HG03135 (cell line): ENCODE data around the gene PAAF1.

Experiments
- ATAC-seq: cut with Tn5 transposase; IDR thresholded peaks from one replicate; pipeline ENCODE4 v1.9.1; 2021; ENCODE audit warnings: mild to moderate bottlenecking, moderate library complexity; ENCODE audit not compliant: unreplicated experiment

The PAAF1 gene

DNA sequence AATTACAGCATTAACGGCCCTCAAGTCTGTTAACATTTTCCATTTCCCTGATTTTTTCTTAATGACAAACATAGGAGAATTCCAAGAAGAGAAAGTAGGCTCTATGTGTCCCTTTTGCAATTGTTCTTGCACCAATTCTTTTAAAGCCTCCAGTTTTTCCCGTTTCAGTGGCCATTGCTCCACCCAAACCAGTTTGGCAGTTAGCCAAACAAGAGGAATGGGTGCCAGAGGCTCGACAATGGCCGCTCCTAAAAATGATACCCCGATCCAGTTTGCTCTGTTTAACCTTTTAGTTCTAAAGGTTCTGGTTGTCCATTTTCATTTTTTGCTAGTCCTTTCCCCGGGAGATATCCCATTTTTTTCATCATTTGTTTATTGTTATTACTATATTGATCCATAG is 67.3 kb downstream of the PAAF1 start:
- ATAC-seq: no peak

- ATAC-seq: no peak
Observed at GRCh38 chr11:73944901-73945300, 68.1 kb downstream of the PAAF1 start.

DNA sequence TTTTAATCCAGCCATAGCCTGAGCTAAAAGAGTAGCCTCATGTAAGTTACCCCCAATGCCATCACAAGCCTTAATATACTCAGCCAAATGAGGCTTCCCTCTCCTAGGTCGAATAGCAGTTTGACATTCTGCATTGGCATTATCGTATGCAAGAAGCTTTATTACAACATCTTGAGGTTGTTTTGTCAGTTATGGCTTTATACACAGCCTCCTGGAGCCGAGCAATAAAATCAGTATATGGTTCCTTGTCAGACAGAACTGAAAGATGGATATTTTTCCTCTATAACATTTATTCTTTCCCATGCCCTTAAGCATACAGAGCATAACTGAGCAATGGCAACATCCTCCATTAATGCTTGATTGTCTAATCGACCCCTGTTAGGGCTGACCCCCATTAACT is 68.6 kb downstream of the PAAF1 start:
- no peak for ATAC-seq

DNA sequence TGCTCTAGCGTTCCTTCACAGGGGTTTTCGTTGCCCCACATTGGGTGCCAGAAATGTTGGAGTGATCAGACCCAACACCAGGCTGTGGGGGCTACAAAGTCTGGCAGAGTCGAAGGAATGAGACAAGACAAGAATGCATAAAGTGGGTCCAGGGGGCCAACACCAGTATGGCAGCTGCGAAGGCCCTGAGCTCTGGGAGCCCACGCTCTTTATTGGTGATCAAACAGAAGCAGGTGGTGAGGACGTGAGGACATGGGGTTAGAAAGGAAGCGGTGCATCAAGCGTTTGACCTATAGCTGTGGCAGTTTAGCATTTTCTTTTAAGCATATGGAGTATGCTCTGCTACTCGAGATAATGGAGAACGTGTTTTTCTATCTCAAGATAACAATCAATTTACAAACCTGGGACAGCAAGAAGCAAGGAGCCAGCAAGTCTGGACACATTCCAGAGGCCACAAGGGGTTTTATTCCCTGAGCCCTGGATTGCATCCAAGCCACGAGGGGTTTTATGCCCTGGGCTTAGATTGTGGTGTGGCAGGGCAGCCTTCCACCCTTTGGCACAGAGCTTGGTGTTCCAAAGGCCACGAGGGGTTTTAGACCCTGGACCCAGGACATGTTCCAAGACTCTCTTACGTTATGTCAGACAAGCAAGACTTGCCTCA is 70.1 kb downstream of the PAAF1 start:
- ATAC-seq: no peak

DNA sequence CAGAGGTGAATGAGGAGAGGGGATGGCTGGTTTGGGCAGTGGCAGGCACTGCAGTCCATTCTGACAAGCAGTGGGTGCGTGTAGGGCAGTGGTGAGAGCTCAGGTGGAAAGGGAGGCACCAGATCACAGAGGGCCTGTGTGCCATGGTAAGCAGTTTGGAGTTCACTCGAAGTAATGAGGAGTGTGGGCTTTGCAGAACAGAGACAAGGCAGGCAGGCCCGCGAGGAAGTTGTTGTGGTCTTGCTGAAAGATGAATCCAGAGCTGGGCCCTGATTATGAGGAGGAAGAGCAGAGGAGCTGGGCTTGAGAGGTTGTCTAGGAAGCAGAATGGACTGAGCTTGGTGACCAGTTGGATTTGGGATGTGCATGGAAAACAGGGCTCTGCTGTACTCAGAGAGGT is 72.4 kb downstream of the PAAF1 start:
- no peak for ATAC-seq

DNA sequence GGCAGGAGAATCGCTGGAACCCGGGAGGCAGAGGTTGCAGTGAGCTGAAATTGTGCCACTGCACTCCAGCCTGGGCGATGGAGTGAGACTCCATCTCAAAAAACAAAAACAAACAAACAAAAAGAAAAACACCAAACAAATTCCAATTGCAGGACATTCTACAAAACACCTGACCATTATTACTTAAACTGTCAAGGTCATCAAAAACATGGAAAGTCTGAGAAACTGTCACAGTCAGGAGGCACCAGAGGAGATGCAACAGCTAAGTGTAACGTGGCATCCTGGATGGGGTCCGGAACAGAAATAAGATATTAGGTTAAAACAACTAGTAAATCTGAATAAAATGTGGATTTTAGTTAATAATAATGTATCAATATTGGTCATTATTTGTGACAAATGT is 73.1 kb downstream of the PAAF1 start:
- ATAC-seq: no peak

GRCh38 chr11:73950869-73951710 is 74.3 kb downstream of the PAAF1 start, which contains the start of gene DNAJB13:
TSS of gene DNAJB13 (plus strand) at chr11:73951026. CDS start at chr11:73951070, 44 bp downstream.
- peak; percentile 83 for ATAC-seq

- ATAC-seq: no peak
Observed at GRCh38 chr11:73951797-73952196, 75.0 kb downstream of the PAAF1 start.

- ATAC-seq: no peak
Observed at GRCh38 chr11:73956876-73957653, 80.3 kb downstream of the PAAF1 start.

DNA sequence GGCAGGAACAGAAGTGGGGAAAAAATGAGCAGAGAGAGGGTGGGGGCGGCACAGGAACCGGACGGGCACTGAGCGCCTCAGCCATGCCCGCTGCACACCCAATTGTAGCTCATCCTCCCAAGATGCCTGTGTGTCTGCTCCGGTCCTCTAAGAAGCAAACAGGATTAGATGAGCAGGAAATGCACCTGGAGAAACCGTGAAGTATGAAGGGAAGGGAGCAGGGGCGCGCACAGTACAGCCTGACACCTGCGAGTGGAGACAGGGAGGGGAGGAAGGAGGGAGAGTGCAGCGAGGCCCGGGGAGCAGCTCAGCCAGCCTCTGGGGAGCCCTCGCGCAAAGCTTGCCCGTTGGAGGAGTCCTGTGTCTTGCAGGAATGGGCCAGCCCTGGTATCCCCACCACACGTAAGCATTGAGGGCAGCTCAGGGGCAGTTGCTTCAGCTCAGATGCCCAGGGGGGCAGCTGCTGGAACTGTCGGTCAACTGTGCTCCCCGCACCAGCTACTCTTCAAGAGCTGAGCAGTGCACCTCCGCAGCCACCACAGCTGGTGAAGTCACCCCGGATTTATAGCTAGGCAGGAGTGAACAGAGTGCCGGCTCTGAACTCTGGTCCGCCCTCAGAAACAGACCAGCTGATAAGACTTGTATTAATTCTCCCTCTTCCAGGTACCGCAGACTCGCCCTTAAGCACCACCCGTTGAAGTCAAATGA is 81.0 kb downstream of the PAAF1 start:
- ATAC-seq: no peak

GRCh38 chr11:73958521-73959141 is 81.8 kb downstream of the PAAF1 start:
- ATAC-seq: no peak

- ATAC-seq: no peak
Observed at GRCh38 chr11:73961321-73961720, 84.5 kb downstream of the PAAF1 start.

DNA sequence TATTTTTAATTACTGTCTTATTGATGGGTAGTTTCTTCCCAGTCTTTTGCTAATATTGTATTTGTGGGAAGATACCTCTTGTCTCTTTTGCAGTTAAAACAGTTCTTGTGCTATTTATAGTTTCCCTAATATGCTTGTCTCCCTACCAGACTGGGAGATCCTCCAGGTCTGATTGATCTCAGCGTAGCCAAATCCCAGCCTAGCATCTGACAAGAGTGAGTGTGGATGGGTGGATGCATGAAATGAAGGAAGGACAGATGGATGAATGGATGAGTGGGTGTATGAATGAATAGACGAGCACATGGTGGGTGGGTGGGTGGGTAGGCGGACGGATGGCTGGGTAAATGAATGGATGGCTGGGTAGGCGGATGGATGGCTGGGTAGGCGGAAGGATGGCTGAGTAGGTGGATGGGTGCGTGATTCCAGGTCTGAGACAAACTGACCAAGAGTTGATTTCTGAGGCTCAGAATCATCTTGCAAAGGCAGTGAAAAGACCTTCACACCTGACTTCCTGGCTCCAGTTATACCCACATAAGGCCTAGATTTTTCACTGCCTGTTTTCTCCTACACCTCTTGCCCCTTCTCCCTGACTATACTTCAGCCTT is 85.4 kb downstream of the PAAF1 start:
- no peak for ATAC-seq

DNA sequence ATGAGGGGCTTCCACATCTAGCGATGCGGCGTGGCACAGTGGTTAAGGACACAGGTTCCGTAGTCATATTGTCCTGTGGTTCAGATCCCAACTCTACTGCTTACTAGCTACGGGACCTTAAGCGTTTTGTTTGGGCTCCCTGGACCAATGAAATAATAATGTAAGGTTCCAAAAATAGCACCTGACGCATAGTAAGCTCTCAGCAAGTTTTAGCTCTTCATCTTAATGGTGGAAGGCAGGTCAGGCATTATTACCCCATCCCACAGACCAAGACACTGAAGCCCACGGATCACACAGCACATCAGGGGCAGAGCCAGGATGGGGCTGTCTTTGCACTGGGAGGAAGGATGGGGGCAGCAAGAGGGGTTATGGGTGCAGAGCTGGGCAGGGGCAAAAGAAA is 87.1 kb downstream of the PAAF1 start:
- no peak for ATAC-seq

DNA sequence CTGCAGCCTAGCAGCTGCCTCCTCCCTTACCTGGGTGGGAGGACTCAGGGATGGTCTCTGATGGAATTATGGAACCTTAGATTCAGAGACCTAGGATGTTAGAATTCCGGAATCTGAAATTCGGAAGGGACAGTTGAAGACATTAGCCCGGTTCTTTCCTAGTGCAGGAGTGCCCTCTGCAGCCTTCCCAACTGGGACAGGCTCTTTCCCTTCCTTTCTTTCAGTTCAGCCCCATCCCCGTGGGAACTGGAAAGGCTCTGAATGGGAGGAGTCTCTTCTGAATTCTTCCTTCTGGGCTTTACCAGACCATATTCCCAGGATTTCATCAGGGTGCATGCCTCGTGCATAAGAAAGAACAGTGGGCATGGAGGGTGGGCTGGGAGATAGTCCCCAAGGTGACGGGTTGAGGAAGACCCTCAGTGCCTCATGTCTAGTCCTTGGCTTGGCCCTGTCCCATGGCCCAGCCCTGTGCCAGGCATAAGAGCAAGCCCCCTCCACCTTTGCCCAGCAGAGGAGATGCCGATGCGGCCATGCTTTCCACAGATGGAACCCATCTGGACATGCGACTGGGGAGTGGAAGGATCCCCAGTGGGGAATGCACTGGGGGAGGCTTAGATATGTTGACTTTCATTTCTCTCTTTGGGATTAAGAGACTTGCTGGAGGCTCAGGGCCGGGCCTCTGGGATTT is 88.4 kb downstream of the PAAF1 start:
- no peak for ATAC-seq

- no peak for ATAC-seq
Observed at GRCh38 chr11:73965764-73966121, 88.9 kb downstream of the PAAF1 start.

DNA sequence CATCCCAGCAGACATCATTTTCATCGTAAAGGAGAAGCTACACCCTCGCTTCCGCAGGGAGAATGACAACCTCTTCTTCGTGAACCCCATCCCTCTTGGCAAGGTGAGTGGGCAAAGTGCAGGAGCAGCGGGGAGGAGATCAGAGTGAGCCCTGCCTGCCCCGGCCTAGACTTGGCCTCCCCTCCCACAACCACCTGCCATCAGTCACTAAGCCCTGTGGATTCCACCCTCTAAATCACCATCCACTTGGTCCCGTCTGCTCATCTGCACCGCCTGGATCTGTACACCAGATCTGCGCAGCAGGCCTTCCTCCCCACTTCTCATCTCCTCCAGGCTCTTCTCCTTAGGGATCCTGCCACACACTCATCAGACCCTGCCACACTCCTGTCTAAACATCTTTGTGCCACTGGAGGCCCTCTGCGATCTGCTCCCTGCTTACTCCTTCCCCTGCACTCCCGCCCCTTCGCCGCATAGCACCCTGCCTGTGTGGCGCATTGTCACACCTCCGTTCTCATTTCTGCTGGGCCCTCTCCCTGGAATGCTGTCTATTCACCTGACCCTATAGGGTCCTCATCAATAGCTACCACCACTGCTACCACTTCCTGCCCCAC is 91.7 kb downstream of the PAAF1 start:
- no peak for ATAC-seq

DNA sequence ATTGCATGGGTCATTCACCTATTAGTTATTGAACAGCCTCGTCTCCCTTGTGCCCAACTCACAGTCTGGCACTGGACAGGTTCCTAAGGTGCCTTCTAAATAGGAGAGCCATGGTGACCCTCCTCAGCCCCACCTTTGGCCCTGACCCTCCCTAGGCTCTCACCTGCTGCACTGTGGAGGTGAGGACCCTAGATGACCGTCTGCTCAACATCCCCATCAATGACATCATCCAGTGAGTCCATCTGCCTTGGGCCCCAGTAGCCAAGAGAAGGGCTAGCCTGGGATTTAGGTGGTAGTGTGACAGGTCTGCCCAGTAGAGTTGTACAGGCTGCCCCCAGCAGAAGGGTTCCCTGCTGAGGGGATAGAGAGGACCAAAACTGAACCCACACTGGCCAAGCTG is 92.3 kb downstream of the PAAF1 start:
- no peak for ATAC-seq
